Measurements from ENCODE around the gene SLC19A2. TPM values are rescaled to one million over a fixed set of nuclear protein-coding genes. Genes with fewer than 3 reads are reported as not detected.

SLC19A2 gene
- total and polyA plus RNA-seq, 2 of the 8 experiments (the other 6 are each of a cell fraction or from before 2014, with no cell fraction given), result 21.2 to 23.2 TPM

DNA sequence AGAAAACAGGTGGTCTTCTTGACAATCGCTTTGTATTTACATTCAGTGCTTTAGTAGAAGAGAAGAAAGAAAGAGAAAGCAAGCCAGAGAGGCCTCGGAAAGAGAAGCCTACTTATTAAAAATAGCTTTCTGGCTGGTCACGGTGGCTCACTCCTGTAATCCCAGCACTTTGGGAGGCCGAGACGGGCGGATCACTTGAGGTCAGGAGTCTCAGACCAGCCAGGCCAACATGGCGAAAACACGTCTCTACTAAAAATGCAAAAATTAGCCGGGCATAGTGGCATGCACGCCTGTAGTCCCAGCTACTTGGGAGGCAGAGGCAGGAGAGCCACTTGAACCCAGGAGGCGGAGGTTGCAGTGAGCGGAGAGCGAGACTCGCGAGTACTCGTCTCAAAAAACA lies 1.8 kb upstream of the SLC19A2 start (continued):
- TF ChIP-seq RAD21 (IDR thresholded peaks at IDR 0.05 in 1 of 2, conservative IDR thresholded peaks at IDR 0.05 in 1 of 2; ENCODE audit: low read depth in 2 of 2, low read length in 2 of 2), result no peak
- TF ChIP-seq TBP (IDR thresholded peaks at IDR 0.05; ENCODE audit: low read depth, low read length), result no peak
- TF ChIP-seq ASH2L (IDR thresholded peaks at IDR 0.05; ENCODE audit: low read length), result no peak
- no peak for TF ChIP-seq EP300 (IDR thresholded peaks at IDR 0.05; ENCODE audit: borderline replicate concordance in 1 of 2, low read depth in 2 of 2, low read length in 2 of 2)

All from H1 (cell line).